WERI-Rb-1 (cell line): ENCODE measurements around the gene MAP4K3.
A peak's percentile ranks its signal among the peaks of the same experiment; 100 is the strongest.

Source experiments
- DNase-seq: peaks from one replicate; pipeline ENCODE4 v3.0.0-alpha.2; 2020
- H3K27ac ChIP-seq: fragments of 250-450 bp; sonication (Bioruptor Pico); 2 replicates; pipeline ENCODE4 v1.5.1; 2020; ENCODE audit warnings: mild to moderate bottlenecking, moderate library complexity
- H3K27me3 ChIP-seq: fragments of 250-450 bp; sonication (Bioruptor Pico); 2 replicates; pipeline ENCODE4 v1.5.1; 2021; ENCODE audit warnings: mild to moderate bottlenecking, low read depth, moderate library complexity; ENCODE audit not compliant: insufficient read depth, severe bottlenecking
- H3K36me3 ChIP-seq: fragments of 250-450 bp; sonication (Bioruptor Pico); 2 replicates; pipeline ENCODE4 v1.5.1; 2020; ENCODE audit warnings: mild to moderate bottlenecking, moderate library complexity
- H3K4me3 ChIP-seq: 2 replicates; pipeline ENCODE4 v1.5.1; 2011; ENCODE audit warnings: low read depth, mild to moderate bottlenecking, control low read depth, low read length
- H3K9me3 ChIP-seq: fragments of 250-450 bp; sonication (Bioruptor Pico); 2 replicates; pipeline ENCODE4 v1.5.1; 2021; ENCODE audit warnings: mild to moderate bottlenecking, moderate library complexity; ENCODE audit not compliant: severe bottlenecking
- TF ChIP-seq, protein P1 (sequence below): IDR thresholded peaks from 2 replicates; pipeline ENCODE4 v1.5.1; 2011; ENCODE audit warnings: low read depth, mild to moderate bottlenecking, control low read depth, inconsistent platforms, low read length

MAP4K3 gene

GRCh38 chr2:39401319-39401718, 35.8 kb downstream of the MAP4K3 start:
- H3K4me3 ChIP-seq = no peak overlapping the region
- H3K27me3 ChIP-seq = no peaks in the 10 kb centered on the region
- peaks cover 3% of the 10 kb centered on the region; the same call in 1 of the 2 replicates for H3K36me3 ChIP-seq
- H3K27ac ChIP-seq = no peak overlapping the region
- no peak for DNase-seq
- no peaks in the 10 kb centered on the region for H3K9me3 ChIP-seq
- TF ChIP-seq, protein P1, sequence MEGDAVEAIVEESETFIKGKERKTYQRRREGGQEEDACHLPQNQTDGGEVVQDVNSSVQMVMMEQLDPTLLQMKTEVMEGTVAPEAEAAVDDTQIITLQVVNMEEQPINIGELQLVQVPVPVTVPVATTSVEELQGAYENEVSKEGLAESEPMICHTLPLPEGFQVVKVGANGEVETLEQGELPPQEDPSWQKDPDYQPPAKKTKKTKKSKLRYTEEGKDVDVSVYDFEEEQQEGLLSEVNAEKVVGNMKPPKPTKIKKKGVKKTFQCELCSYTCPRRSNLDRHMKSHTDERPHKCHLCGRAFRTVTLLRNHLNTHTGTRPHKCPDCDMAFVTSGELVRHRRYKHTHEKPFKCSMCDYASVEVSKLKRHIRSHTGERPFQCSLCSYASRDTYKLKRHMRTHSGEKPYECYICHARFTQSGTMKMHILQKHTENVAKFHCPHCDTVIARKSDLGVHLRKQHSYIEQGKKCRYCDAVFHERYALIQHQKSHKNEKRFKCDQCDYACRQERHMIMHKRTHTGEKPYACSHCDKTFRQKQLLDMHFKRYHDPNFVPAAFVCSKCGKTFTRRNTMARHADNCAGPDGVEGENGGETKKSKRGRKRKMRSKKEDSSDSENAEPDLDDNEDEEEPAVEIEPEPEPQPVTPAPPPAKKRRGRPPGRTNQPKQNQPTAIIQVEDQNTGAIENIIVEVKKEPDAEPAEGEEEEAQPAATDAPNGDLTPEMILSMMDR = no peak

- H3K9me3 ChIP-seq = no peaks in the 10 kb centered on the region
- H3K36me3 ChIP-seq = peaks cover 3% of the 10 kb centered on the region; the same call in 1 of the 2 replicates
- H3K4me3 ChIP-seq = peak overlapping the region; percentile 8
- DNase-seq = no peak
- H3K27ac ChIP-seq = peak overlapping the region; percentile 59
- TF ChIP-seq, protein P1 = no peak
- H3K27me3 ChIP-seq = no peaks in the 10 kb centered on the region
These were observed 37.5 kb downstream of the MAP4K3 start for GRCh38 chr2:39399570-39399969.

DNA sequence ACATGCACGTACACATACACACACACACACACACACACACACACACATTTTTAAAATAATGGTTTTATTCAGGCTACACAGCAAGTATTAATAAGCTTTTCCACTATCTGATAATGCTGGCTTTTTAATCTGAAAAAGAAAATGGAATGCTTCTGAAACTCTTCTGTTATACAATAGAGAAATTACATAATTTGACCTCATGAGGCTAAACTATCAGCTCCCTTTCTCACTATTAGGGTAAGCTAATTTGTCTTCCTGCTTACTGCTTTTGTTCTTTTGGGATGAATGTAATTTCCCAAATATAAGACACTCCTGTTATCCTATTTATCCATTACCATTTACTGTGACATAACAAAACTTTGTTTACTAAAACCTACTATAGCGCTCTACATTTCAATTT, 41.8 kb downstream of the MAP4K3 start:
- Histone ChIP-seq H3K9me3 (no peaks in the 10 kb centered on the region), H3K27ac (no peak overlapping the region), H3K36me3 (no peaks in the 10 kb centered on the region), H3K4me3 (no peak overlapping the region), H3K27me3 (no peaks in the 10 kb centered on the region)
- TF ChIP-seq, protein P1 = no peak
- no peak for DNase-seq

DNA sequence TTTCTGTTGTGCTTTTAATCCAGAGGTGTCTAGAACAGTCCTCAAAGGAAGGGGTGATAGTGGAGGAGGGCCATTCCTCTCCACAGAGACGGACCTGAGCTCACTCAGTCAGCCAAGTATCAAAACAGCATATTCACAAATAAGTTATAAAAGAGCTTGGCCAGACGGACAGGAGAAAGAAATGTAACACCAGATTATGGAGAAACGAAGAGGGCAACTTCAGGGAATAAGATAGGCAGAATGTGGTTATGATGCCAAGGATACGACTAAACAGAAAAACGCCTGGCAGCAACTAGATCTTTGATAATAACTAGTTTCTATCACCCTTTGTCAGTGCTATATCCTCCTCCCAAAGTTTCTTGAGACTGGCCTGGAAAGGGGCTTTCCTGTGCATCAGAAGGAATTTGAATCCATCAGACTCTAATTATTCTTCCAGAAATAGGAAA, 42.5 kb downstream of the MAP4K3 start:
- no peak for DNase-seq
- Histone ChIP-seq H3K36me3 (no peaks in the 10 kb centered on the region), H3K27ac (no peak overlapping the region), H3K4me3 (no peak overlapping the region), H3K9me3 (no peaks in the 10 kb centered on the region), H3K27me3 (no peaks in the 10 kb centered on the region)
- TF ChIP-seq, protein P1 = no peak

GRCh38 chr2:39392672-39393071, 44.4 kb downstream of the MAP4K3 start:
- no peak overlapping the region for H3K27ac ChIP-seq
- no peak overlapping the region for H3K4me3 ChIP-seq
- H3K36me3 ChIP-seq = no peaks in the 10 kb centered on the region
- H3K27me3 ChIP-seq = no peaks in the 10 kb centered on the region
- H3K9me3 ChIP-seq = no peaks in the 10 kb centered on the region
- TF ChIP-seq, protein P1 = no peak
- no peak for DNase-seq

DNA sequence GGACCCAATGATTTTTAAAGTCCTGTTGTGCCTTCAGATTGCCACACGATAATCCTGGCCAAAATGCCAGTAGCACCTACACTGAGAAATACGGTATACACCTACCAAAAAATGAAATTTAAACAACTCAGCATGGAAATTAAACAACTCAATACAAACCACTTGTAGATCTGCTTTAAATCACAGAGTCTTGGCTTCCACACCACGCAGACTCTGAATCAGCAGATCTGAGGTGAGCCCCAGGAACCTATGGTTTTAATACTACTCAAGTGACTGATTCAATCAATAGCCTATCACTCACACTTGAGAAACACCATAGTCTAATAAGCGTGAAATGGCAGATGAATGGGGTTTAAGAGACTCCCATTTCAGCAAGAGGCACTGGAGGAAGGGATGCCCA, 46.9 kb downstream of the MAP4K3 start:
- TF ChIP-seq, protein P1 = no peak
- H3K4me3 ChIP-seq = no peak overlapping the region
- H3K36me3 ChIP-seq = no peaks in the 10 kb centered on the region
- H3K27me3 ChIP-seq = no peaks in the 10 kb centered on the region
- H3K9me3 ChIP-seq = no peaks in the 10 kb centered on the region
- H3K27ac ChIP-seq = no peak overlapping the region
- DNase-seq = no peak
